Measurements from ENCODE around the gene PLXNC1. TPM values are rescaled to one million over a fixed set of nuclear protein-coding genes. Genes with fewer than 3 reads are reported as not detected.

PLXNC1 gene
- total RNA-seq, 6 experiments from 2014 or later: 0.18 to 0.40 (median 0.22) TPM

- Mint-ChIP-seq H3K27me3 (ENCODE audit: insufficient read depth) (peaks cover 46% of the 10 kb centered on the region), H3K36me3 (ENCODE audit: low read depth) (no peaks in the 10 kb centered on the region), H3K4me3 (no peak overlapping the region; the same call in 1 of the 2 replicates), H3K27ac (no peak overlapping the region), H3K9me3 (no peaks in the 10 kb centered on the region), H3K4me1 (ENCODE audit: low read depth) (peaks cover 5% of the 10 kb centered on the region)
- no peak for TF ChIP-seq CTCF (IDR thresholded peaks at IDR 0.05)
- DNase-seq: no peak
Measured at GRCh38 chr12:94150240-94151121, 2.1 kb downstream of the PLXNC1 start.

- Mint-ChIP-seq H3K9me3 (no peaks in the 10 kb centered on the region), H3K4me1 (ENCODE audit: low read depth) (no peaks in the 10 kb centered on the region), H3K36me3 (ENCODE audit: low read depth) (no peaks in the 10 kb centered on the region), H3K27ac (no peak overlapping the region), H3K4me3 (no peak overlapping the region), H3K27me3 (ENCODE audit: insufficient read depth) (peaks cover 52% of the 10 kb centered on the region)
- DNase-seq: no peak
- TF ChIP-seq CTCF (IDR thresholded peaks at IDR 0.05): no peak
Measured at GRCh38 chr12:94151582-94151981, 3.2 kb downstream of the PLXNC1 start.

- Mint-ChIP-seq H3K27ac (no peak overlapping the region), H3K27me3 (ENCODE audit: insufficient read depth) (peaks cover 48% of the 10 kb centered on the region), H3K36me3 (ENCODE audit: low read depth) (no peaks in the 10 kb centered on the region), H3K4me3 (no peak overlapping the region), H3K9me3 (no peaks in the 10 kb centered on the region), H3K4me1 (ENCODE audit: low read depth) (no peaks in the 10 kb centered on the region)
- no peak for TF ChIP-seq CTCF (IDR thresholded peaks at IDR 0.05)
- no peak for DNase-seq
Measured at GRCh38 chr12:94152292-94153078, 4.1 kb downstream of the PLXNC1 start.

- Mint-ChIP-seq H3K4me3 (no peak overlapping the region), H3K4me1 (ENCODE audit: low read depth) (no peaks in the 10 kb centered on the region), H3K27me3 (ENCODE audit: insufficient read depth) (peaks cover 44% of the 10 kb centered on the region), H3K36me3 (ENCODE audit: low read depth) (no peaks in the 10 kb centered on the region), H3K9me3 (no peaks in the 10 kb centered on the region), H3K27ac (no peak overlapping the region)
- DNase-seq: no peak
- TF ChIP-seq CTCF (IDR thresholded peaks at IDR 0.05): no peak
Measured at GRCh38 chr12:94157181-94157580, 8.8 kb downstream of the PLXNC1 start.

GRCh38 chr12:94157981-94158411 is 9.6 kb downstream of the PLXNC1 start:
- peaks cover 47% of the 10 kb centered on the region for H3K27me3 Mint-ChIP-seq (ENCODE audit: insufficient read depth)
- no peak for DNase-seq
- no peaks in the 10 kb centered on the region for H3K4me1 Mint-ChIP-seq (ENCODE audit: low read depth)
- H3K36me3 Mint-ChIP-seq (ENCODE audit: low read depth): no peaks in the 10 kb centered on the region
- H3K9me3 Mint-ChIP-seq: no peaks in the 10 kb centered on the region
- no peak overlapping the region for H3K27ac Mint-ChIP-seq
- no peak overlapping the region for H3K4me3 Mint-ChIP-seq
- no peak for TF ChIP-seq CTCF (IDR thresholded peaks at IDR 0.05)
